GM18951 (cell line): ENCODE results near the gene SND1.

Experiments used
- POLR2A ChIP-seq: IDR thresholded peaks from 4 replicates; pipeline ENCODE4 v1.6.1; 2011; ENCODE audit warnings: mild to moderate bottlenecking; ENCODE audit not compliant: insufficient read length, insufficient read depth; ENCODE audit errors: extremely low read depth
- in situ Hi-C: fragments of 300-500 bp; cut with MboI; formaldehyde crosslinking; loops from one replicate; pipeline ENCODE4 v1.12.0; 2022; ENCODE audit warnings: low sequenced_read_pairs, mixed read lengths, inconsistent platforms; ENCODE audit not compliant: unreplicated experiment

SND1 gene

GRCh38 chr7:127782654-127783559, 130.9 kb downstream of the SND1 start:
- in situ Hi-C loops, result no loop called here

GRCh38 chr7:127786184-127786583, 134.2 kb downstream of the SND1 start:
- in situ Hi-C loops, result no loop called here
- TF ChIP-seq POLR2A, result no peak

More at GRCh38 chr7:127782654-127783559, 130.9 kb downstream of the SND1 start:
- no peak for TF ChIP-seq POLR2A

- no peak for TF ChIP-seq POLR2A
- in situ Hi-C loops, result no loop called here
These were observed 137.0 kb downstream of the SND1 start for GRCh38 chr7:127789031-127789430.

- no peak for TF ChIP-seq POLR2A
- in situ Hi-C loops, result no loop called here
These were observed 139.6 kb downstream of the SND1 start for GRCh38 chr7:127791446-127792189.

GRCh38 chr7:127792528-127793342, 140.7 kb downstream of the SND1 start:
- TF ChIP-seq POLR2A, result no peak
- in situ Hi-C loops, result no loop called here

GRCh38 chr7:127793582-127793981, 141.6 kb downstream of the SND1 start:
- no peak for TF ChIP-seq POLR2A
- in situ Hi-C loops, result no loop called here

GRCh38 chr7:127794136-127794535, 142.1 kb downstream of the SND1 start:
- in situ Hi-C loops, result no loop called here
- no peak for TF ChIP-seq POLR2A

GRCh38 chr7:127794551-127794950, 142.6 kb downstream of the SND1 start:
- in situ Hi-C loops, result no loop called here
- TF ChIP-seq POLR2A, result no peak

- no peak for TF ChIP-seq POLR2A
- in situ Hi-C loops, result no loop called here
These were observed 146.0 kb downstream of the SND1 start for GRCh38 chr7:127798023-127798422.

GRCh38 chr7:127798769-127799372, 146.9 kb downstream of the SND1 start:
- no peak for TF ChIP-seq POLR2A
- in situ Hi-C loops, result no loop called here

- no peak for TF ChIP-seq POLR2A
- in situ Hi-C loops, result no loop called here
These were observed 147.7 kb downstream of the SND1 start for GRCh38 chr7:127799535-127800305.

- in situ Hi-C loops, result no loop called here
- no peak for TF ChIP-seq POLR2A
These were observed 150.9 kb downstream of the SND1 start for GRCh38 chr7:127802845-127803244.
